ENCODE results near the gene LEPROT.

DNA sequence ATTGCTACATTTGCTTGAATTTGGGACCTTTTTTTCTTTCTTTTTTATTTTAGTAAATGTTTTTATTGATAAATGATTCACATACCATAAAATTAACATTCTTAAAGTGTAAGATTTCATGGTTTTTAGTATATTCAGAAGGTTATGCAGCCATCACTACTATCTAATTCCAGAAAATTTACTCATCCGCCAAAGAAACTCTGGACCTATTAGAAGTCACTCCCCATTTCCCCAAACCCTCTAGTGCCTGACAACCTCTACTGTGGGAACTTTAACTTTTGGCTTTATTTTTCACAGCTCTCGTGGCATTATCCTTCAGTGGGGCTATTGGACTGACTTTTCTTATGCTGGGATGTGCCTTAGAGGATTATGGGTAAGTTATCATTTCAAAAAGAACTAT is 4.5 kb downstream of the LEPROT start:
- TF ChIP-seq EZH2 (IDR thresholded peaks at IDR 0.05), result no peak
- TF ChIP-seq, protein P1, sequence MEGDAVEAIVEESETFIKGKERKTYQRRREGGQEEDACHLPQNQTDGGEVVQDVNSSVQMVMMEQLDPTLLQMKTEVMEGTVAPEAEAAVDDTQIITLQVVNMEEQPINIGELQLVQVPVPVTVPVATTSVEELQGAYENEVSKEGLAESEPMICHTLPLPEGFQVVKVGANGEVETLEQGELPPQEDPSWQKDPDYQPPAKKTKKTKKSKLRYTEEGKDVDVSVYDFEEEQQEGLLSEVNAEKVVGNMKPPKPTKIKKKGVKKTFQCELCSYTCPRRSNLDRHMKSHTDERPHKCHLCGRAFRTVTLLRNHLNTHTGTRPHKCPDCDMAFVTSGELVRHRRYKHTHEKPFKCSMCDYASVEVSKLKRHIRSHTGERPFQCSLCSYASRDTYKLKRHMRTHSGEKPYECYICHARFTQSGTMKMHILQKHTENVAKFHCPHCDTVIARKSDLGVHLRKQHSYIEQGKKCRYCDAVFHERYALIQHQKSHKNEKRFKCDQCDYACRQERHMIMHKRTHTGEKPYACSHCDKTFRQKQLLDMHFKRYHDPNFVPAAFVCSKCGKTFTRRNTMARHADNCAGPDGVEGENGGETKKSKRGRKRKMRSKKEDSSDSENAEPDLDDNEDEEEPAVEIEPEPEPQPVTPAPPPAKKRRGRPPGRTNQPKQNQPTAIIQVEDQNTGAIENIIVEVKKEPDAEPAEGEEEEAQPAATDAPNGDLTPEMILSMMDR (IDR thresholded peaks at IDR 0.05), result no peak
